Endothelial cell of umbilical vein (primary cell): Measurements from ENCODE around the gene CADM4. TPM values are rescaled to one million over a fixed set of nuclear protein-coding genes. Genes with fewer than 3 reads are reported as not detected.

Experiments used
- BruUV-seq: library from RNA; stranded (reverse); fragments of 400-500 nt; replicated peaks from 2 replicates; lab custom pipeline; 2021; lab: Mats Ljungman, UMichigan
- CTCF ChIA-PET: fragments of 300-600, 350-600 bp; sonication (Branson Sonifier 250); formaldehyde crosslinking; loops from one replicate; lab custom pipeline; 2021; ENCODE audit warnings: antibody characterized with exemption, inconsistent platforms; lab: Charles Lee
- POLR2A ChIA-PET: fragments of 300-600, 350-600 bp; sonication (Branson Sonifier 250); formaldehyde crosslinking; loops from one replicate; lab custom pipeline; 2021; ENCODE audit warnings: antibody characterized with exemption, inconsistent platforms; lab: Charles Lee
- DNase-seq: peaks from one replicate; pipeline ENCODE4 v3.0.0-alpha.2; 2011; ENCODE audit warnings: low read depth, low spot score
- FAIRE-seq: peaks from 2 replicates; lab custom pipeline; 2011; peaks lifted over from hg19 to GRCh38; lab: Jason Lieb, UNC
- H2AFZ ChIP-seq: 2 replicates; pipeline ENCODE4 v1.6.0; 2012; ENCODE audit warnings: low read depth, low read length, control low read depth, inconsistent platforms
- H3K27ac ChIP-seq: 2 replicates; pipeline ENCODE4 v1.5.1; 2011; ENCODE audit warnings: low read depth, mild to moderate bottlenecking, control low read depth, low read length, moderate library complexity; ENCODE audit not compliant: insufficient read depth
- H3K27me3 ChIP-seq, 2 experiments: 2 replicates each; pipeline versions ENCODE4 v1.6.0 to v1.6.1; 2011; ENCODE audit warnings: low read length in 2 of 2, mixed read lengths in 1 of 2; ENCODE audit not compliant: control insufficient read depth in 2 of 2, insufficient read depth in 2 of 2
- H3K36me3 ChIP-seq, 2 experiments: 2 replicates in 1 of 2; 3 replicates in 1 of 2; pipeline ENCODE4 v1.5.1; 2011; ENCODE audit warnings: low read length in 2 of 2, mild to moderate bottlenecking in 1 of 2, moderate library complexity in 1 of 2; ENCODE audit not compliant: control insufficient read depth in 2 of 2, insufficient read depth in 2 of 2; ENCODE audit errors: extremely low read depth in 1 of 2
- H3K4me1 ChIP-seq: 3 replicates; pipeline ENCODE4 v1.5.1; 2011; ENCODE audit warnings: mild to moderate bottlenecking, low read length; ENCODE audit not compliant: control insufficient read depth, insufficient read depth; ENCODE audit errors: extremely low read depth
- H3K4me2 ChIP-seq: 2 replicates; pipeline ENCODE4 v1.6.1; 2011; ENCODE audit warnings: low read length, control low read depth, mixed read lengths; ENCODE audit not compliant: insufficient read depth
- H3K4me3 ChIP-seq, 3 experiments: fragments of 200-600 bp in 1 of 3; sonication (generic), shearing (Covaris generic) in 1 of 3; replicated peaks in 1 of 3; 2 replicates each; pipeline ENCODE4 v1.5.1; 2011 to 2016; ENCODE audit warnings: control low read depth in 3 of 3, low read length in 3 of 3, mild to moderate bottlenecking in 2 of 3, inconsistent platforms in 1 of 3, low read depth in 1 of 3, moderate library complexity in 1 of 3; ENCODE audit not compliant: insufficient read depth in 1 of 3
- H3K79me2 ChIP-seq: 2 replicates; pipeline ENCODE4 v1.6.0; 2012; ENCODE audit warnings: low read length, inconsistent platforms; ENCODE audit not compliant: control insufficient read depth, insufficient read depth
- H3K9ac ChIP-seq: replicated peaks from 2 replicates; pipeline ENCODE3; 2011; ENCODE audit warnings: low read length, control low read depth; ENCODE audit not compliant: insufficient read depth; ENCODE audit errors: extremely low read depth
- H3K9me1 ChIP-seq: replicated peaks from 3 replicates; pipeline ENCODE4 v1.6.0; 2011; ENCODE audit warnings: mild to moderate bottlenecking, low read length; ENCODE audit not compliant: control insufficient read depth, insufficient read depth; ENCODE audit errors: extremely low read depth
- H3K9me3 ChIP-seq: replicated peaks from 2 replicates; pipeline ENCODE4 v1.5.1; 2012; ENCODE audit warnings: low read length, inconsistent platforms; ENCODE audit not compliant: control insufficient read depth, insufficient read depth
- H4K20me1 ChIP-seq: replicated peaks from 2 replicates; pipeline ENCODE3; 2011; ENCODE audit warnings: mild to moderate bottlenecking, low read length; ENCODE audit not compliant: control insufficient read depth, insufficient read depth; ENCODE audit errors: extremely low read depth
- CTCF ChIP-seq, 2 donors: IDR thresholded peaks; 1 replicate in 1 of 2; 2 replicates in 1 of 2; pipeline ENCODE4 v1.5.1; 2011; ENCODE audit warnings: low read length in 2 of 2, mild to moderate bottlenecking in 2 of 2, moderate library complexity in 2 of 2, control low read depth in 1 of 2, inconsistent platforms in 1 of 2, low read depth in 1 of 2; ENCODE audit not compliant: insufficient read depth in 1 of 2; ENCODE audit errors: extremely low read depth in 1 of 2
- EZH2 ChIP-seq: IDR thresholded peaks from 2 replicates; pipeline ENCODE4 v1.6.1; 2012; ENCODE audit warnings: borderline replicate concordance, low read depth, mild to moderate bottlenecking, moderate library complexity, low read length, inconsistent platforms; ENCODE audit not compliant: severe bottlenecking
- FOS ChIP-seq: IDR thresholded peaks from 2 replicates; pipeline ENCODE4 v1.6.1; 2011; ENCODE audit warnings: mild to moderate bottlenecking, low read length, moderate library complexity, borderline replicate concordance; ENCODE audit not compliant: insufficient read depth
- GATA2 ChIP-seq: IDR thresholded peaks from 2 replicates; pipeline ENCODE4 v1.7.0; 2011; ENCODE audit warnings: low read depth, mild to moderate bottlenecking, moderate library complexity, mixed read lengths, low read length; ENCODE audit not compliant: insufficient read length, insufficient read depth
- JUN ChIP-seq: IDR thresholded peaks from 2 replicates; pipeline ENCODE4 v1.6.1; 2011; ENCODE audit warnings: borderline replicate concordance, low read depth; ENCODE audit not compliant: insufficient read length, insufficient read depth
- MAX ChIP-seq: IDR thresholded peaks from 2 replicates; pipeline ENCODE4 v1.6.1; 2011; ENCODE audit not compliant: insufficient read depth, insufficient read length
- MYC ChIP-seq: IDR thresholded peaks from one replicate; pipeline ENCODE4 v1.6.1; 2011; ENCODE audit warnings: mild to moderate bottlenecking, low read depth, low read length
- POLR2A ChIP-seq: IDR thresholded peaks from 2 replicates; pipeline ENCODE4 v1.6.1; 2012; ENCODE audit warnings: low read depth, mild to moderate bottlenecking, control low read depth, low read length
- POLR2AphosphoS5 ChIP-seq: IDR thresholded peaks from 2 replicates; pipeline ENCODE4 v1.6.1; 2012; ENCODE audit warnings: low read depth, mild to moderate bottlenecking, control low read depth, low read length, moderate library complexity; ENCODE audit not compliant: insufficient read depth
- dilution Hi-C: fragments of 300-500 bp; cut with MboI; formaldehyde crosslinking; loops from one replicate; pipeline ENCODE4 v1.15.0; 2019; ENCODE audit warnings: low sequenced_read_pairs; ENCODE audit not compliant: extremely low pct_ligation_motif_present
- intact Hi-C: fragments of 100-400 bp; cut with micrococcal nuclease; formaldehyde crosslinking; loops from one replicate; pipeline ENCODE4 v1.10.0; 2022
- polyA plus RNA-seq, 4 experiments: library from polyadenylated mRNA; depleted of rRNA in 3 of 4; stranded (reverse) in 3 of 4; unstranded in 1 of 4; fragments of >200 nt; gene quantifications; 2 replicates each; pipeline versions ENCODE4 v1.2.1 to v1.2.3, GENCODE V29; 2011 to 2012; ENCODE audit warnings: missing spikeins in 1 of 4
- total RNA-seq: library from RNA; stranded (reverse); gene quantifications from 2 replicates; pipeline ENCODE4 v1.2.3, GENCODE V29; 2021

CADM4 gene
- total and polyA plus RNA-seq, 2 donors (not counting 3 experiments of a cell fraction or from before 2014, with no cell fraction given), result 5.0 to 7.5 TPM

- Histone ChIP-seq H3K4me3 (no peak overlapping the region), H4K20me1 (no peaks in the 10 kb centered on the region), H3K9ac (no peak overlapping the region), H3K36me3 (peaks cover 0 to 36% of the 10 kb centered on the region in 2 experiments), H3K79me2 (peaks cover 5% of the 10 kb centered on the region), H3K9me3 (no peaks in the 10 kb centered on the region), H3K9me1 (no peaks in the 10 kb centered on the region), H3K27ac (no peak overlapping the region), H2AFZ (no peak overlapping the region), H3K27me3 (no peaks in the 10 kb centered on the region), H3K4me1 (no peaks in the 10 kb centered on the region), H3K4me2 (no peak overlapping the region)
- DNase-seq (no peak), FAIRE-seq (no peak)
- CTCF ChIA-PET, result no interaction called here
- no peak for TF ChIP-seq MAX
- no peak for TF ChIP-seq EZH2
- TF ChIP-seq JUN, result no peak
- no peak for TF ChIP-seq POLR2A
- TF ChIP-seq FOS, result no peak
- no peak for TF ChIP-seq CTCF (IDR thresholded peaks at IDR 0.05; ENCODE audit: extremely low read depth in 1 of 2, insufficient read depth in 1 of 2, low read depth in 1 of 2, low read length in 2 of 2)
- no peak for TF ChIP-seq GATA2
- TF ChIP-seq MYC, result no peak
- TF ChIP-seq POLR2AphosphoS5, result no peak
- no TSS peak for BruUV-seq
- intact Hi-C loops (no loop called here), dilution Hi-C loops (no loop called here)
- POLR2A ChIA-PET, result no interaction called here
Measured at GRCh38 chr19:43609872-43610271, 29.8 kb downstream of the CADM4 start.
